Loucy (cell line): ENCODE results near the gene PRKCE.

ENCODE experiments used
- H2AFZ ChIP-seq: fragments of 200-600 bp; sonication (generic); 2 replicates; pipeline ENCODE4 v1.6.0; 2016; ENCODE audit warnings: antibody characterized with exemption, mild to moderate bottlenecking, low read length, moderate library complexity
- H3F3A ChIP-seq: fragments of 200-600 bp; 2 replicates; pipeline ENCODE4 v1.6.0; 2016; ENCODE audit warnings: antibody characterized with exemption, low read depth, mild to moderate bottlenecking
- H3K27me3 ChIP-seq: fragments of 200-600 bp; sonication (generic); 2 replicates; pipeline ENCODE4 v1.6.1; 2014; ENCODE audit warnings: low read length, mild to moderate bottlenecking; ENCODE audit not compliant: insufficient read depth, poor library complexity, severe bottlenecking
- H3K36me3 ChIP-seq: fragments of 200-600 bp; sonication (generic); 2 replicates; pipeline ENCODE4 v1.6.1; 2016; ENCODE audit warnings: low read length; ENCODE audit not compliant: insufficient read depth
- H3K4me1 ChIP-seq: fragments of 200-600 bp; sonication (generic); 2 replicates; pipeline ENCODE4 v1.5.1; 2014; ENCODE audit warnings: low read length, mild to moderate bottlenecking; ENCODE audit not compliant: insufficient read depth, poor library complexity, severe bottlenecking
- H3K4me2 ChIP-seq: fragments of 200-600 bp; sonication (generic); 2 replicates; pipeline ENCODE4 v1.6.0; 2014; ENCODE audit warnings: antibody characterized with exemption, low read length, low read depth, mild to moderate bottlenecking; ENCODE audit not compliant: poor library complexity, severe bottlenecking
- H3K4me3 ChIP-seq: fragments of 200-600 bp; sonication (generic); 2 replicates; pipeline ENCODE4 v1.5.1; 2014; ENCODE audit warnings: low read length, mild to moderate bottlenecking, mixed read lengths; ENCODE audit not compliant: poor library complexity, severe bottlenecking
- H3K79me2 ChIP-seq: fragments of 200-600 bp; sonication (generic); 2 replicates; pipeline ENCODE4 v1.6.1; 2014; ENCODE audit warnings: low read length; ENCODE audit not compliant: insufficient read depth
- H3K9ac ChIP-seq: fragments of 200-600 bp; sonication (generic); 2 replicates; pipeline ENCODE4 v1.6.0; 2014; ENCODE audit warnings: mild to moderate bottlenecking, low read depth, low read length, moderate library complexity; ENCODE audit not compliant: poor library complexity, severe bottlenecking
- H3K9me2 ChIP-seq: fragments of 200-600 bp; sonication (generic); replicated peaks from 2 replicates; pipeline ENCODE4 v1.6.1; 2016; ENCODE audit warnings: low read depth, low read length, mixed read lengths
- H3K9me3 ChIP-seq: fragments of 200-600 bp; sonication (generic); 2 replicates; pipeline ENCODE4 v1.6.1; 2014; ENCODE audit warnings: mild to moderate bottlenecking, antibody characterized with exemption, low read length, low read depth; ENCODE audit not compliant: insufficient read depth
- H4K20me1 ChIP-seq: fragments of 200-600 bp; sonication (generic); 2 replicates; pipeline ENCODE4 v1.6.0; 2014; ENCODE audit warnings: antibody characterized with exemption, low read length, mild to moderate bottlenecking; ENCODE audit not compliant: insufficient read depth, poor library complexity, severe bottlenecking
- EZH2phosphoT487 ChIP-seq: fragments of 200-600 bp; IDR thresholded peaks from 2 replicates; pipeline ENCODE4 v1.6.1; 2018; ENCODE audit warnings: antibody characterized with exemption, mild to moderate bottlenecking, moderate library complexity, borderline replicate concordance
- TF ChIP-seq, protein P1 (sequence below): fragments of 200-600 bp; sonication (generic); conservative IDR thresholded peaks from 2 replicates; pipeline ENCODE4 v1.5.1; 2014; ENCODE audit warnings: mild to moderate bottlenecking, antibody characterized with exemption, low read length

Gene PRKCE

DNA sequence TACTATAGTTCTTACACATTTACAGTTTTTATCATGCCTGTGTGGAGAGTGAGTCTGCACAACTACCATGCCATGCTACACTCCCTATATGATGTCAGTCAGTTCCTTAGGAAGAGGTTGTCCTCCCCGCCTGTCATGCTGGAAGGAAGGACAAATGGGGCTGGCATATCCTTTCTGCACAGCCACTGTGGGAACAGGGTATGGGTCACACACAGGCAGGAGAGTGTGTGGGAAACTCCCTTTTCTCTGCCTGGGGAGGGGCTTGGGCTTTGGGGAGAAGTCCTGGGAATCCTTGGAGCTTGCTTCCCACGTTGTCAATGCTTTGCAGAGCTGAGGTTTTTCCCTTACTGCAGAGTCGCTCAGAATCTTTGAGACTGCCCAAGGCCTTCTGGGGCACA, 232.1 kb downstream of the PRKCE start:
- Histone ChIP-seq H3K4me1 (peaks cover 48% of the 10 kb centered on the region), H3K79me2 (peaks cover 39% of the 10 kb centered on the region), H3K27me3 (no peaks in the 10 kb centered on the region), H4K20me1 (no peaks in the 10 kb centered on the region), H3F3A (peaks cover 13% of the 10 kb centered on the region), H3K4me3 (no peak overlapping the region), H3K9ac (no peak overlapping the region), H2AFZ (no peak overlapping the region), H3K36me3 (peaks cover 5% of the 10 kb centered on the region; the same call in 1 of the 2 replicates), H3K4me2 (no peak overlapping the region), H3K9me2 (no peaks in the 10 kb centered on the region), H3K9me3 (no peaks in the 10 kb centered on the region)
- TF ChIP-seq, protein P1, sequence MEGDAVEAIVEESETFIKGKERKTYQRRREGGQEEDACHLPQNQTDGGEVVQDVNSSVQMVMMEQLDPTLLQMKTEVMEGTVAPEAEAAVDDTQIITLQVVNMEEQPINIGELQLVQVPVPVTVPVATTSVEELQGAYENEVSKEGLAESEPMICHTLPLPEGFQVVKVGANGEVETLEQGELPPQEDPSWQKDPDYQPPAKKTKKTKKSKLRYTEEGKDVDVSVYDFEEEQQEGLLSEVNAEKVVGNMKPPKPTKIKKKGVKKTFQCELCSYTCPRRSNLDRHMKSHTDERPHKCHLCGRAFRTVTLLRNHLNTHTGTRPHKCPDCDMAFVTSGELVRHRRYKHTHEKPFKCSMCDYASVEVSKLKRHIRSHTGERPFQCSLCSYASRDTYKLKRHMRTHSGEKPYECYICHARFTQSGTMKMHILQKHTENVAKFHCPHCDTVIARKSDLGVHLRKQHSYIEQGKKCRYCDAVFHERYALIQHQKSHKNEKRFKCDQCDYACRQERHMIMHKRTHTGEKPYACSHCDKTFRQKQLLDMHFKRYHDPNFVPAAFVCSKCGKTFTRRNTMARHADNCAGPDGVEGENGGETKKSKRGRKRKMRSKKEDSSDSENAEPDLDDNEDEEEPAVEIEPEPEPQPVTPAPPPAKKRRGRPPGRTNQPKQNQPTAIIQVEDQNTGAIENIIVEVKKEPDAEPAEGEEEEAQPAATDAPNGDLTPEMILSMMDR = no peak
- TF ChIP-seq EZH2phosphoT487 = no peak

DNA sequence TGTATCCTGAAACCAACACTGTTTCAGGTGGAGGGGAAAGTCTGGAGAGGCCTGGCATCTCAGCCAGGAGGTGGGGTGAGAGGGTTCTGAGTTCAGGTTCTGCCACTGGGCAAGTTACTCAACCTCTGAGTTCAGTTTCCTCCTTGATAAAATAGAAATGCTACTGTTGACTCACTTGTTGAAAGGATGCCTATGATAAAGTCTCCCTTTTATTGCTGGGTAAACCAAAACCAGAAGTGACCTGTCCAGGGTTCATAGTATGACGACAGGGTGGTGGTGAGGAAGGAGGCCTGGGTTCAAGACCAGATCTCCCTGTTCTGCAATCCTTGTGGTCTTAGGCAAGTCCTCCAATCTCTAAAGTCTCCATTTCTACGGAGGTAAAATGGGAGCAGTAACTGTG, 232.7 kb downstream of the PRKCE start:
- no peaks in the 10 kb centered on the region for H3K9me2 ChIP-seq
- no peak overlapping the region for H2AFZ ChIP-seq
- peaks cover 53% of the 10 kb centered on the region for H3K4me1 ChIP-seq
- no peak overlapping the region for H3K4me3 ChIP-seq
- H4K20me1 ChIP-seq = no peaks in the 10 kb centered on the region
- peak overlapping the region; percentile 1 for H3K9ac ChIP-seq
- H3K36me3 ChIP-seq = peaks cover 5% of the 10 kb centered on the region; the same call in 1 of the 2 replicates
- no peaks in the 10 kb centered on the region for H3K27me3 ChIP-seq
- H3K9me3 ChIP-seq = no peaks in the 10 kb centered on the region
- H3K79me2 ChIP-seq = peaks cover 43% of the 10 kb centered on the region
- TF ChIP-seq, protein P1 = no peak
- no peak for TF ChIP-seq EZH2phosphoT487
- no peak overlapping the region for H3K4me2 ChIP-seq
- H3F3A ChIP-seq = peaks cover 13% of the 10 kb centered on the region

DNA sequence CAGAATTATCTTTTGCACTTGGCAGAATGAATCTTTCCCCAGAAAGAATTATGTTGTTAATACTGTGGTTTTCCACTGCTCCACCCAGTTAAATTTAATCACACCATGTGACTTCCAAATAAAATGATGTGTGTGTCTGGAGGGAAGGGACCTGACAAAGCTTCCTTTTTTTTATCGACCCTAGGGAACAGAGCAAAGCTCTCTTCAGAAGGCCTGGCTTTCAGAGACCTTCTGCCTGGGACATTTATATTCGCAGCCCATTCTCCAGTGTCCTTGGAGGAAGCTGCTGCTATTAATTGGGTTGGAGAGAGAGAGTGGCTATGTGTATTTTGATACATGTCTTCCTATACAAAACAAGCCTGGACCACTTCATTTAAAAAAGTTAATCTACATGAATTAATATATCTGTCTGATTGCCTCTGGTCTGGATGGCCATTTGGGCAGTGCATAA, 233.7 kb downstream of the PRKCE start:
- Histone ChIP-seq H3K4me2 (peak overlapping the region; percentile 71), H3F3A (peaks cover 13% of the 10 kb centered on the region), H3K9ac (peak overlapping the region; percentile 71), H3K4me1 (peaks cover 64% of the 10 kb centered on the region), H4K20me1 (no peaks in the 10 kb centered on the region), H3K36me3 (no peaks in the 10 kb centered on the region; the same call in 1 of the 2 replicates), H3K9me3 (no peaks in the 10 kb centered on the region), H3K27me3 (no peaks in the 10 kb centered on the region), H3K9me2 (no peaks in the 10 kb centered on the region), H2AFZ (no peak overlapping the region), H3K4me3 (no peak overlapping the region), H3K79me2 (peaks cover 47% of the 10 kb centered on the region)
- TF ChIP-seq, protein P1 = no peak
- no peak for TF ChIP-seq EZH2phosphoT487
